ENCODE measurements around the gene IL6ST. TPM values are rescaled to one million over a fixed set of nuclear protein-coding genes. Genes with fewer than 3 reads are reported as not detected.

IL6ST gene
- total RNA-seq, 1 donor from 2014 or later, result 37.7 TPM

- no peaks in the 10 kb centered on the region for H3K9me3 Mint-ChIP-seq (ENCODE audit: unreplicated experiment)
- H3K36me3 Mint-ChIP-seq (ENCODE audit: unreplicated experiment), result no peaks in the 10 kb centered on the region
- H3K4me1 Mint-ChIP-seq (ENCODE audit: low read depth, unreplicated experiment), result no peaks in the 10 kb centered on the region
- no peak overlapping the region for H3K4me3 Mint-ChIP-seq (ENCODE audit: unreplicated experiment)
- no peak for TF ChIP-seq CTCF (IDR thresholded peaks at IDR 0.05; ENCODE audit: partially characterized antibody, unreplicated experiment)
- DNase-seq, result no peak
- no peak overlapping the region for H3K27ac Mint-ChIP-seq (ENCODE audit: unreplicated experiment)
- no peaks in the 10 kb centered on the region for H3K27me3 Mint-ChIP-seq (ENCODE audit: unreplicated experiment)
Measured at GRCh38 chr5:55902696-55903095, 92.1 kb downstream of the IL6ST start.

- H3K27ac Mint-ChIP-seq (ENCODE audit: unreplicated experiment), result no peak overlapping the region
Measured at GRCh38 chr5:55900776-55901175, 94.0 kb downstream of the IL6ST start.

GRCh38 chr5:55900068-55900467 is 94.7 kb downstream of the IL6ST start:
- Mint-ChIP-seq H3K4me3 (ENCODE audit: unreplicated experiment) (no peak overlapping the region), H3K36me3 (ENCODE audit: unreplicated experiment) (no peaks in the 10 kb centered on the region), H3K27me3 (ENCODE audit: unreplicated experiment) (no peaks in the 10 kb centered on the region), H3K9me3 (ENCODE audit: unreplicated experiment) (no peaks in the 10 kb centered on the region), H3K27ac (ENCODE audit: unreplicated experiment) (no peak overlapping the region), H3K4me1 (ENCODE audit: low read depth, unreplicated experiment) (no peaks in the 10 kb centered on the region)
- no peak for TF ChIP-seq CTCF (IDR thresholded peaks at IDR 0.05; ENCODE audit: partially characterized antibody, unreplicated experiment)
- DNase-seq, result no peak

More at GRCh38 chr5:55900776-55901175, 94.0 kb downstream of the IL6ST start:
- no peak for DNase-seq
- Mint-ChIP-seq H3K9me3 (ENCODE audit: unreplicated experiment) (no peaks in the 10 kb centered on the region), H3K27me3 (ENCODE audit: unreplicated experiment) (no peaks in the 10 kb centered on the region), H3K4me3 (ENCODE audit: unreplicated experiment) (no peak overlapping the region), H3K4me1 (ENCODE audit: low read depth, unreplicated experiment) (no peaks in the 10 kb centered on the region), H3K36me3 (ENCODE audit: unreplicated experiment) (no peaks in the 10 kb centered on the region)
- no peak for TF ChIP-seq CTCF (IDR thresholded peaks at IDR 0.05; ENCODE audit: partially characterized antibody, unreplicated experiment)

- TF ChIP-seq CTCF (IDR thresholded peaks at IDR 0.05; ENCODE audit: partially characterized antibody, unreplicated experiment), result no peak
- DNase-seq, result no peak
- no peaks in the 10 kb centered on the region for H3K9me3 Mint-ChIP-seq (ENCODE audit: unreplicated experiment)
- no peak overlapping the region for H3K27ac Mint-ChIP-seq (ENCODE audit: unreplicated experiment)
- H3K27me3 Mint-ChIP-seq (ENCODE audit: unreplicated experiment), result no peaks in the 10 kb centered on the region
- H3K36me3 Mint-ChIP-seq (ENCODE audit: unreplicated experiment), result no peaks in the 10 kb centered on the region
- H3K4me3 Mint-ChIP-seq (ENCODE audit: unreplicated experiment), result no peak overlapping the region
- H3K4me1 Mint-ChIP-seq (ENCODE audit: low read depth, unreplicated experiment), result no peaks in the 10 kb centered on the region
Measured at GRCh38 chr5:55899344-55899743, 95.4 kb downstream of the IL6ST start.

GRCh38 chr5:55897905-55898304 is 96.9 kb downstream of the IL6ST start:
- H3K27ac Mint-ChIP-seq (ENCODE audit: unreplicated experiment), result no peak overlapping the region
- no peaks in the 10 kb centered on the region for H3K27me3 Mint-ChIP-seq (ENCODE audit: unreplicated experiment)

More at GRCh38 chr5:55897905-55898304, 96.9 kb downstream of the IL6ST start:
- H3K4me3 Mint-ChIP-seq (ENCODE audit: unreplicated experiment), result no peak overlapping the region
- no peaks in the 10 kb centered on the region for H3K9me3 Mint-ChIP-seq (ENCODE audit: unreplicated experiment)
- TF ChIP-seq CTCF (IDR thresholded peaks at IDR 0.05; ENCODE audit: partially characterized antibody, unreplicated experiment), result no peak
- no peaks in the 10 kb centered on the region for H3K36me3 Mint-ChIP-seq (ENCODE audit: unreplicated experiment)
- no peak for DNase-seq
- no peaks in the 10 kb centered on the region for H3K4me1 Mint-ChIP-seq (ENCODE audit: low read depth, unreplicated experiment)
